ENCODE data around the gene LTBP1. TPM values are rescaled to one million over a fixed set of nuclear protein-coding genes. Genes with fewer than 3 reads are reported as not detected.

Gene LTBP1
- total and polyA plus RNA-seq, 2 donors (not counting 1 experiment from before 2014, with no cell fraction given), result 0.69 TPM; not detected in 1

- Histone ChIP-seq H2AFZ (ENCODE audit: insufficient read depth, low read depth, low read length, poor library complexity, severe bottlenecking) (no peak overlapping the region), H4K20me1 (ENCODE audit: control insufficient read depth, insufficient read depth, low read length, poor library complexity, severe bottlenecking) (no peaks in the 10 kb centered on the region), H3K9ac (ENCODE audit: low read length) (no peak overlapping the region), H3K27me3 (replicated peaks in 1 of 4; ENCODE audit: control extremely low read depth in 1 of 4, control insufficient read depth in 3 of 4, insufficient read depth in 4 of 4, low read length in 3 of 4) (no peaks in the 10 kb centered on the region), H3K36me3 (replicated peaks in 1 of 2; ENCODE audit: control extremely low read depth in 1 of 2, control insufficient read depth in 1 of 2, extremely low read depth in 1 of 2, insufficient read depth in 2 of 2, low read length in 1 of 2) (no peaks in the 10 kb centered on the region), H3K27ac (ENCODE audit: low read length in 2 of 2) (no peak overlapping the region), H3K4me2 (replicated peaks; ENCODE audit: low read depth, low read length, poor library complexity, severe bottlenecking) (no peak overlapping the region), H3K9me3 (ENCODE audit: control extremely low read depth in 1 of 3, control insufficient read depth in 2 of 3, insufficient read depth in 1 of 3, low read length in 2 of 3) (no peaks in the 10 kb centered on the region), H3K79me2 (ENCODE audit: control insufficient read depth, insufficient read depth, low read length) (no peaks in the 10 kb centered on the region), H3K4me1 (ENCODE audit: control insufficient read depth in 2 of 2, insufficient read depth in 2 of 2, low read length in 2 of 2) (no peaks in the 10 kb centered on the region), H3K4me3 (ENCODE audit: control extremely low read depth in 1 of 5, extremely low read depth in 1 of 5, insufficient read depth in 1 of 5, low read depth in 2 of 5, low read length in 4 of 5) (no peak overlapping the region)
- Mint-ChIP-seq H3K27me3 (no peaks in the 10 kb centered on the region), H3K27ac (no peak overlapping the region), H3K4me3 (no peak overlapping the region), H3K4me1 (no peaks in the 10 kb centered on the region), H3K9me3 (ENCODE audit: insufficient read depth) (no peaks in the 10 kb centered on the region)
- DNase-seq (no peak), ATAC-seq (ENCODE audit: low read depth) (no peak)
- no CpG with 5 or more reads among the region's 1 CpG for WGBS (ENCODE audit: insufficient coverage)
- POLR2A ChIA-PET, result no interaction called here
- CTCF ChIA-PET, result no interaction called here
- TF ChIP-seq CTCF (IDR thresholded peaks at IDR 0.05) (no peak), EZH2 (IDR thresholded peaks at IDR 0.05; ENCODE audit: borderline replicate concordance, insufficient read depth, low read depth, low read length, poor library complexity, severe bottlenecking) (no peak)
- intact Hi-C loops (cut with micrococcal nuclease), result no loop called here
Observed at GRCh38 chr2:33177627-33178026, 230.9 kb downstream of the LTBP1 start.

DNA sequence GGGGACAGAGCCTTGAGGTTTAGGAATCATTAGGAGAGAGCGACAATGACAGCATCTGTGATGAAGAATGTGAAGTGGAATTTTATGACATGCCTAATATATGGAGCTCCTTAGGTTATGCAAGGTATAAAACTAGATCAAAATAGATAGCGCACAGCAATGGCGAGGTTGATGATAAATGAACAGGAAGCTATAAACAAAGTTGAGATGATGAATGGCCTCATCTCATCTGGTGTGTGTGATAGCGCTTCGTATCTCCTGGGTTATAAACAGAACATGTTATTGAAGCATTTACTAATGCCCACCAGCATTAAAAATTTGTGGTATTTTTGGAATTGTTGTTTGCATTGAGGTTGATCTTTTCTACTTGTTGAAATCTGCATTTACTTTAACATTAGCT is 231.5 kb downstream of the LTBP1 start:
- Histone ChIP-seq H3K4me3 (ENCODE audit: control extremely low read depth in 1 of 5, extremely low read depth in 1 of 5, insufficient read depth in 1 of 5, low read depth in 2 of 5, low read length in 4 of 5) (no peak overlapping the region), H4K20me1 (ENCODE audit: control insufficient read depth, insufficient read depth, low read length, poor library complexity, severe bottlenecking) (no peaks in the 10 kb centered on the region), H3K9ac (ENCODE audit: low read length) (no peak overlapping the region), H3K27me3 (replicated peaks in 1 of 4; ENCODE audit: control extremely low read depth in 1 of 4, control insufficient read depth in 3 of 4, insufficient read depth in 4 of 4, low read length in 3 of 4) (no peaks in the 10 kb centered on the region), H3K79me2 (ENCODE audit: control insufficient read depth, insufficient read depth, low read length) (no peaks in the 10 kb centered on the region), H3K9me3 (ENCODE audit: control extremely low read depth in 1 of 3, control insufficient read depth in 2 of 3, insufficient read depth in 1 of 3, low read length in 2 of 3) (no peaks in the 10 kb centered on the region), H3K4me1 (ENCODE audit: control insufficient read depth in 2 of 2, insufficient read depth in 2 of 2, low read length in 2 of 2) (no peaks in the 10 kb centered on the region), H3K4me2 (replicated peaks; ENCODE audit: low read depth, low read length, poor library complexity, severe bottlenecking) (no peak overlapping the region), H3K36me3 (replicated peaks in 1 of 2; ENCODE audit: control extremely low read depth in 1 of 2, control insufficient read depth in 1 of 2, extremely low read depth in 1 of 2, insufficient read depth in 2 of 2, low read length in 1 of 2) (no peaks in the 10 kb centered on the region), H2AFZ (ENCODE audit: insufficient read depth, low read depth, low read length, poor library complexity, severe bottlenecking) (no peak overlapping the region), H3K27ac (ENCODE audit: low read length in 2 of 2) (no peak overlapping the region)
- ChIA-PET POLR2A (no interaction called here), CTCF (no interaction called here)
- no peak for ATAC-seq (ENCODE audit: low read depth)
- WGBS (ENCODE audit: insufficient coverage), result 100% methylated on average over 2 of the region's 5 CpGs
- Mint-ChIP-seq H3K4me3 (no peak overlapping the region), H3K4me1 (no peaks in the 10 kb centered on the region), H3K9me3 (ENCODE audit: insufficient read depth) (no peaks in the 10 kb centered on the region), H3K27ac (no peak overlapping the region), H3K27me3 (no peaks in the 10 kb centered on the region)
- intact Hi-C loops (cut with micrococcal nuclease), result no loop called here
- no peak for TF ChIP-seq CTCF (IDR thresholded peaks at IDR 0.05)
- no peak for DNase-seq
